ENCODE data around the gene LAMA2.

GRCh38 chr6:128855581-128856085, 27.3 kb upstream of the LAMA2 start:
- no peak for TF ChIP-seq CTCF (conservative IDR thresholded peaks at IDR 0.05 in 1 of 2, IDR thresholded peaks at IDR 0.05 in 1 of 2; ENCODE audit: extremely low read depth in 1 of 2, insufficient read depth in 1 of 2, low read depth in 1 of 2, low read length in 2 of 2)
- TF ChIP-seq EZH2 (IDR thresholded peaks at IDR 0.05; ENCODE audit: borderline replicate concordance, low read length): no peak
